Vagina (tissue), 2 donors: Measurements from ENCODE around the gene UTP11. TPM values are rescaled to one million over a fixed set of nuclear protein-coding genes. Genes with fewer than 3 reads are reported as not detected.

Experiments
- DNase-seq, 2 donors: peaks; one replicate each; pipeline ENCODE4 v3.0.0-alpha.2; 2017; ENCODE audit errors: extremely low spot score in 2 of 2
- H3K27ac ChIP-seq: fragments of 200-600 bp; sonication (generic); one replicate; pipeline ENCODE4 v1.5.1; 2019
- H3K27me3 ChIP-seq: fragments of 200-600 bp; sonication (generic); one replicate; pipeline ENCODE4 v1.5.1; 2019
- H3K36me3 ChIP-seq, 2 donors: fragments of 200-600 bp; sonication (generic); one replicate each; pipeline ENCODE4 v1.5.1; 2017 to 2019
- H3K4me1 ChIP-seq: fragments of 200-600 bp; sonication (generic); one replicate; pipeline ENCODE4 v1.5.1; 2019
- H3K4me3 ChIP-seq, 2 donors: fragments of 200-600 bp; sonication (generic); 1 replicate in 1 of 2; 2 replicates in 1 of 2; pipeline ENCODE4 v1.5.1; 2016 to 2019
- H3K9me3 ChIP-seq: fragments of 200-600 bp; sonication (generic); one replicate; pipeline ENCODE4 v1.5.1; 2019
- POLR2A ChIP-seq, 2 donors: fragments of 450-650 bp; IDR thresholded peaks; one replicate each; pipeline ENCODE4 v1.6.1; 2017; ENCODE audit warnings: antibody characterized with exemption in 2 of 2, mild to moderate bottlenecking in 2 of 2, moderate library complexity in 2 of 2
- POLR2AphosphoS5 ChIP-seq, 2 donors: sonication (generic); formaldehyde crosslinking; IDR thresholded peaks; one replicate each; pipeline ENCODE4 v1.9.0; 2017; ENCODE audit warnings: antibody characterized with exemption in 2 of 2, mild to moderate bottlenecking in 2 of 2, low read depth in 1 of 2; ENCODE audit not compliant: insufficient read depth in 1 of 2
- intact Hi-C: fragments of 100-400 bp; cut with DNase I; formaldehyde crosslinking; loops from one replicate; pipeline ENCODE4 v1.15.1; 2023
- total RNA-seq: library from RNA; depleted of rRNA; stranded (reverse); fragments of >200 nt; gene quantifications from one replicate; pipeline ENCODE4 v1.2.3, GENCODE V29; 2016
- TF ChIP-seq, protein P1 (sequence below), 3 experiments: fragments of 450-650 bp in 2 of 3; fragments of 200-600 bp in 1 of 3; sonication (generic) in 1 of 3; IDR thresholded peaks; one replicate each; pipeline ENCODE4 v1.5.1; 2017 to 2019; ENCODE audit warnings: antibody characterized with exemption in 3 of 3, mild to moderate bottlenecking in 2 of 3, moderate library complexity in 2 of 3

The UTP11 gene
- total RNA-seq, 1 donor from 2014 or later: 18.7 TPM

DNA sequence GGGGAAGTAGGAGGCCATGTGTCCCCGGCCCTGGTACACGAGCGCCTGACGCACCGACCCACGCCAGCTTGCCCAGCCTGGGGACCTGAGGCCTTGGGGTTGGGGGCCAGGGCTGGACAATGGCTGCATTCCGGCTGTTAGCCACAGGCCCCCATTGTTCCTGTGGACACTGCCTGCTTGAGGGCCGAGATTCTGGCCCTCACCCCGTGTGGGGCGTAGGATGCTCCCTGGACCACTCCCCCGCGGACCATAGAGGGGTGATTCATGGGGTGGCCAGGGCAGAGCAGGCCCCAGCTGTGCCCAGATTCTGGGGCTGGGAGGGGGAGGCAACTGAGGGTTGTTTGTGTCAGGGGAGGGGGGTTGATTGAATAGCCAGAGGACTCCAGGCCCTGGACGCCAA is 22.3 kb downstream of the UTP11 start:
- no peaks in the 10 kb centered on the region for H3K9me3 ChIP-seq
- no peak overlapping the region for H3K4me3 ChIP-seq
- TF ChIP-seq, protein P1, sequence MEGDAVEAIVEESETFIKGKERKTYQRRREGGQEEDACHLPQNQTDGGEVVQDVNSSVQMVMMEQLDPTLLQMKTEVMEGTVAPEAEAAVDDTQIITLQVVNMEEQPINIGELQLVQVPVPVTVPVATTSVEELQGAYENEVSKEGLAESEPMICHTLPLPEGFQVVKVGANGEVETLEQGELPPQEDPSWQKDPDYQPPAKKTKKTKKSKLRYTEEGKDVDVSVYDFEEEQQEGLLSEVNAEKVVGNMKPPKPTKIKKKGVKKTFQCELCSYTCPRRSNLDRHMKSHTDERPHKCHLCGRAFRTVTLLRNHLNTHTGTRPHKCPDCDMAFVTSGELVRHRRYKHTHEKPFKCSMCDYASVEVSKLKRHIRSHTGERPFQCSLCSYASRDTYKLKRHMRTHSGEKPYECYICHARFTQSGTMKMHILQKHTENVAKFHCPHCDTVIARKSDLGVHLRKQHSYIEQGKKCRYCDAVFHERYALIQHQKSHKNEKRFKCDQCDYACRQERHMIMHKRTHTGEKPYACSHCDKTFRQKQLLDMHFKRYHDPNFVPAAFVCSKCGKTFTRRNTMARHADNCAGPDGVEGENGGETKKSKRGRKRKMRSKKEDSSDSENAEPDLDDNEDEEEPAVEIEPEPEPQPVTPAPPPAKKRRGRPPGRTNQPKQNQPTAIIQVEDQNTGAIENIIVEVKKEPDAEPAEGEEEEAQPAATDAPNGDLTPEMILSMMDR (IDR thresholded peaks at IDR 0.05): no peak
- TF ChIP-seq POLR2A (IDR thresholded peaks at IDR 0.05): no peak
- no peak for TF ChIP-seq POLR2AphosphoS5 (IDR thresholded peaks at IDR 0.05; ENCODE audit: insufficient read depth in 1 of 2, low read depth in 1 of 2)
- no peaks in the 10 kb centered on the region for H3K36me3 ChIP-seq
- DNase-seq: no peak
- no peak overlapping the region for H3K27ac ChIP-seq
- peaks cover 14% of the 10 kb centered on the region for H3K4me1 ChIP-seq
- H3K27me3 ChIP-seq: no peaks in the 10 kb centered on the region
- intact Hi-C loops: loop anchor here (5.0 kb wide), 1 partner anchor 797 kb away; no protein-coding TSS in a partner anchor

DNA sequence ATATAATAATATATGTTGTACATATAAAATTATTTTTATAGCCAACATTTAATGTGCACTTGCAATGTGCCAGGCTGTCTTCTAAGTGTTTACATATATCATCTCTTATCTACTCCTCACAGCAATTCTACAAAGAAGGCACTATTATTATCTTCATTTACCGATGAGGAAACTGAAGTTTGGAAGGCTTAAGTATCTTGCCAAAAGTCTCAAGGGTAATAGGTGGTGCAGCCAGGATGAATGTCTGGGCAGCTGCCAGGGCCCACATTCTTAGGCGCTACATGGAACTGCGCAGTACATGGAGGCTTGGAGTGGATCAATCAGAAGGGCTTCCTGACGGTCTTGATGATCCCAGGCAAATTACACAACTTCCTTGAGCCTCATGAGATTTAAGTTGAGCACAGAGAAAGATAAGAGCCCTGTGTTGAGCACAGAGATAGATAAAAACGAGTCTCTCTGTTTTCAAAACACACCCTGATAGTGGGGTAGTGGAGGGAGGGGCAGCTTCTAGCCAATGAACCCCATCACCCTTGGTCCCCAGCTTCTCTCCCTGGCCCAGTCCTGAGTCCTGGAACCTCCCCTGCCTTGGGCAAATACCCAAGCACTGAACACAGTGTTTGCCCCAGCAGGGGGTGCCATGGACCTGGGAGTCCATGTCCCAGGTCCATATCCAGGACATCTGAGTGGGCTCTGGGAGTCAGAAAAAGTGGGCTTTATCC is 24.8 kb downstream of the UTP11 start:
- no peaks in the 10 kb centered on the region for H3K27me3 ChIP-seq
- no peaks in the 10 kb centered on the region for H3K4me1 ChIP-seq
- no peaks in the 10 kb centered on the region for H3K9me3 ChIP-seq
- H3K27ac ChIP-seq: no peak overlapping the region
- intact Hi-C loops: loop anchor here (5.0 kb wide), 1 partner anchor 795 kb away; no protein-coding TSS in a partner anchor
- TF ChIP-seq POLR2AphosphoS5 (IDR thresholded peaks at IDR 0.05; ENCODE audit: insufficient read depth in 1 of 2, low read depth in 1 of 2) (no peak), POLR2A (IDR thresholded peaks at IDR 0.05) (no peak)
- TF ChIP-seq, protein P1 (IDR thresholded peaks at IDR 0.05): no peak
- no peak overlapping the region for H3K4me3 ChIP-seq
- H3K36me3 ChIP-seq: no peaks in the 10 kb centered on the region
- DNase-seq: no peak

DNA sequence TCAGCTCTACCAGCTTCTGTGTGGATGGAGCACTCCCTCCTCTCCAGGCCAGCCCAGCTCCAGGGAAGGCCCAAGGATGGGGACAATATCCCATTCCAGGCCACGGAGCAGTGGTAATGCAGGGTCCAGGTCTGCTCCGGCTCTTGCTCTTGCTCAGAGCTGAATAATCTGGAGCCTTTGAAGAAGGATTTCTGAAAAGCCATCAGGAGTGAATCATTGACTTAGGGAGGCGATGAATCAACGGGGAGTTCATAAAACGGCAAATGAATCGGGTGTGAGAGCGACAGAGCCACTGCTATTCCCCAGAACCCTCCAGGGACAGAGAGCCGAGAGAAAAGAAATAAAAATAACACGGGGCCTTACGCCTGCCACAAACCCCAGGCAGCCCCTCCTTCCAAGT is 26.3 kb downstream of the UTP11 start:
- no peaks in the 10 kb centered on the region for H3K9me3 ChIP-seq
- no peaks in the 10 kb centered on the region for H3K36me3 ChIP-seq
- H3K4me1 ChIP-seq: no peaks in the 10 kb centered on the region
- no peaks in the 10 kb centered on the region for H3K27me3 ChIP-seq
- TF ChIP-seq, protein P1 (IDR thresholded peaks at IDR 0.05): no peak
- TF ChIP-seq POLR2AphosphoS5 (IDR thresholded peaks at IDR 0.05; ENCODE audit: insufficient read depth in 1 of 2, low read depth in 1 of 2) (no peak), POLR2A (IDR thresholded peaks at IDR 0.05) (no peak)
- intact Hi-C loops: loop anchor here (5.0 kb wide), 1 partner anchor 793 kb away; no protein-coding TSS in a partner anchor
- DNase-seq: no peak
- no peak overlapping the region for H3K4me3 ChIP-seq
- H3K27ac ChIP-seq: no peak overlapping the region

DNA sequence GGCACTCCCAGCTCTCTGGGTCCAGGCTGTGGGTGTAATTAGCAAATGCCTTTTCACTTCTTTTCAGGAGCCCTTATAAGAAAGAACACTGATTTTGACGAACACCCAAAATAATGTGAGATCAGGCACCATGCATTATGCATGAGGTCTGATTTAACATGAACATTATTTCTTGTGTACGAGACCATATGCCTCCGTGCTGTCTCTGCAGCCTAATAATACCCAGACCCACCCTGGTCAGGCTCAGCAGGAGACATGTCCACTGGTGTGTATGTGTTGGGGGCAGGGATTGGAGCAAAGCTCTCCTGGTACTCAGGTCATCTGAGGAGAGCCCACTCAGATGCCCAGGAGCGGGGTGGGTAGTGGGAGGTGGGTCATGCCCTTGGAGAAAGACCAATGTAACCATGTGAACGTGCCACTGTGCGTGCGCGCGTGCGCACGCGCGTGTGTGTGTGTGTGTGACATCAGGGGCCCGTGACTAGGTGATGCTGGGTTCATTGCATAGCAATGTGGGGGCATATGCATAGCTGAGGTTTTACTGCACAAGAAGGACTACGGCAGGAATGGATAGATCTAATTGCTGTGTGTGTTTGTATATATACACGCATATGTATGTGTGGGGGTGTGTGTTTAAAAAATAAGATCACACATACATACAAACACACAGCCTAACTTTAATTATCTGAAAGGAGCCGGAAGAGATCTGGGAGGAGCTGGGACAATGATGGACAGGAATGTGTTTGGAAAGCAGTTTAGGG is 27.0 kb downstream of the UTP11 start:
- no peak overlapping the region for H3K4me3 ChIP-seq
- intact Hi-C loops: loop anchor here (5.0 kb wide), 1 partner anchor 793 kb away; no protein-coding TSS in a partner anchor
- no peak overlapping the region for H3K27ac ChIP-seq
- DNase-seq: no peak
- H3K9me3 ChIP-seq: no peaks in the 10 kb centered on the region
- peaks cover 4% of the 10 kb centered on the region for H3K27me3 ChIP-seq
- TF ChIP-seq POLR2AphosphoS5 (IDR thresholded peaks at IDR 0.05; ENCODE audit: insufficient read depth in 1 of 2, low read depth in 1 of 2) (no peak), POLR2A (IDR thresholded peaks at IDR 0.05) (no peak)
- TF ChIP-seq, protein P1 (IDR thresholded peaks at IDR 0.05): no peak
- no peaks in the 10 kb centered on the region for H3K36me3 ChIP-seq
- H3K4me1 ChIP-seq: peaks cover 5% of the 10 kb centered on the region
